ENCODE results near the gene ACTA1. TPM values are rescaled to one million over a fixed set of nuclear protein-coding genes. Genes with fewer than 3 reads are reported as not detected.

The ACTA1 gene
- total and polyA plus RNA-seq, 4 donors = 0.06 to 0.33 (median 0.08) TPM; not detected in 1

- peaks cover 16 to 70% (median 56%) of the 10 kb centered on the region in 4 donors for H3K36me3 ChIP-seq (ENCODE audit: control insufficient read depth in 4 of 4, insufficient read depth in 3 of 4, low read depth in 1 of 4, low read length in 3 of 4)
- no peak overlapping the region for H3K27ac ChIP-seq (ENCODE audit: low read depth in 1 of 2, low read length in 2 of 2)
- H3K4me3 ChIP-seq (ENCODE audit: low read depth in 1 of 3, low read length in 3 of 3) = no peak overlapping the region
- no peak for TF ChIP-seq HNF4G (IDR thresholded peaks at IDR 0.05)
- TF ChIP-seq CTCF (IDR thresholded peaks at IDR 0.05; ENCODE audit: low read depth, low read length, missing input control) = no peak
- no peak for TF ChIP-seq NR2F2 (IDR thresholded peaks at IDR 0.05)
- no peak for TF ChIP-seq SP1 (IDR thresholded peaks at IDR 0.05)
- TF ChIP-seq EGR1 (IDR thresholded peaks at IDR 0.05; ENCODE audit: low read depth in 2 of 2) = no peak
- TF ChIP-seq, protein P1, sequence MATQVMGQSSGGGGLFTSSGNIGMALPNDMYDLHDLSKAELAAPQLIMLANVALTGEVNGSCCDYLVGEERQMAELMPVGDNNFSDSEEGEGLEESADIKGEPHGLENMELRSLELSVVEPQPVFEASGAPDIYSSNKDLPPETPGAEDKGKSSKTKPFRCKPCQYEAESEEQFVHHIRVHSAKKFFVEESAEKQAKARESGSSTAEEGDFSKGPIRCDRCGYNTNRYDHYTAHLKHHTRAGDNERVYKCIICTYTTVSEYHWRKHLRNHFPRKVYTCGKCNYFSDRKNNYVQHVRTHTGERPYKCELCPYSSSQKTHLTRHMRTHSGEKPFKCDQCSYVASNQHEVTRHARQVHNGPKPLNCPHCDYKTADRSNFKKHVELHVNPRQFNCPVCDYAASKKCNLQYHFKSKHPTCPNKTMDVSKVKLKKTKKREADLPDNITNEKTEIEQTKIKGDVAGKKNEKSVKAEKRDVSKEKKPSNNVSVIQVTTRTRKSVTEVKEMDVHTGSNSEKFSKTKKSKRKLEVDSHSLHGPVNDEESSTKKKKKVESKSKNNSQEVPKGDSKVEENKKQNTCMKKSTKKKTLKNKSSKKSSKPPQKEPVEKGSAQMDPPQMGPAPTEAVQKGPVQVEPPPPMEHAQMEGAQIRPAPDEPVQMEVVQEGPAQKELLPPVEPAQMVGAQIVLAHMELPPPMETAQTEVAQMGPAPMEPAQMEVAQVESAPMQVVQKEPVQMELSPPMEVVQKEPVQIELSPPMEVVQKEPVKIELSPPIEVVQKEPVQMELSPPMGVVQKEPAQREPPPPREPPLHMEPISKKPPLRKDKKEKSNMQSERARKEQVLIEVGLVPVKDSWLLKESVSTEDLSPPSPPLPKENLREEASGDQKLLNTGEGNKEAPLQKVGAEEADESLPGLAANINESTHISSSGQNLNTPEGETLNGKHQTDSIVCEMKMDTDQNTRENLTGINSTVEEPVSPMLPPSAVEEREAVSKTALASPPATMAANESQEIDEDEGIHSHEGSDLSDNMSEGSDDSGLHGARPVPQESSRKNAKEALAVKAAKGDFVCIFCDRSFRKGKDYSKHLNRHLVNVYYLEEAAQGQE (IDR thresholded peaks at IDR 0.05) = no peak
- no peak for TF ChIP-seq HNF4A (conservative IDR thresholded peaks at IDR 0.05)
- TF ChIP-seq, protein P2, sequence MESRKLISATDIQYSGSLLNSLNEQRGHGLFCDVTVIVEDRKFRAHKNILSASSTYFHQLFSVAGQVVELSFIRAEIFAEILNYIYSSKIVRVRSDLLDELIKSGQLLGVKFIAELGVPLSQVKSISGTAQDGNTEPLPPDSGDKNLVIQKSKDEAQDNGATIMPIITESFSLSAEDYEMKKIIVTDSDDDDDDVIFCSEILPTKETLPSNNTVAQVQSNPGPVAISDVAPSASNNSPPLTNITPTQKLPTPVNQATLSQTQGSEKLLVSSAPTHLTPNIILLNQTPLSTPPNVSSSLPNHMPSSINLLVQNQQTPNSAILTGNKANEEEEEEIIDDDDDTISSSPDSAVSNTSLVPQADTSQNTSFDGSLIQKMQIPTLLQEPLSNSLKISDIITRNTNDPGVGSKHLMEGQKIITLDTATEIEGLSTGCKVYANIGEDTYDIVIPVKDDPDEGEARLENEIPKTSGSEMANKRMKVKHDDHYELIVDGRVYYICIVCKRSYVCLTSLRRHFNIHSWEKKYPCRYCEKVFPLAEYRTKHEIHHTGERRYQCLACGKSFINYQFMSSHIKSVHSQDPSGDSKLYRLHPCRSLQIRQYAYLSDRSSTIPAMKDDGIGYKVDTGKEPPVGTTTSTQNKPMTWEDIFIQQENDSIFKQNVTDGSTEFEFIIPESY (IDR thresholded peaks at IDR 0.05) = no peak
- no peak for TF ChIP-seq YY1 (IDR thresholded peaks at IDR 0.05)
- no peak for TF ChIP-seq JUND (IDR thresholded peaks at IDR 0.05)
- TF ChIP-seq, protein P3, sequence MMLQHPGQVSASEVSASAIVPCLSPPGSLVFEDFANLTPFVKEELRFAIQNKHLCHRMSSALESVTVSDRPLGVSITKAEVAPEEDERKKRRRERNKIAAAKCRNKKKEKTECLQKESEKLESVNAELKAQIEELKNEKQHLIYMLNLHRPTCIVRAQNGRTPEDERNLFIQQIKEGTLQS (IDR thresholded peaks at IDR 0.05) = no peak
- TF ChIP-seq FOXA2 (IDR thresholded peaks at IDR 0.05) = no peak
- TF ChIP-seq RAD21 (IDR thresholded peaks at IDR 0.05) = no peak
- no peak for TF ChIP-seq TAF1 (conservative IDR thresholded peaks at IDR 0.05)
- TF ChIP-seq FOXA1 (IDR thresholded peaks at IDR 0.05) = no peak
- no peak for TF ChIP-seq RXRA (IDR thresholded peaks at IDR 0.05)
- TF ChIP-seq GABPA (IDR thresholded peaks at IDR 0.05 in 1 of 2, conservative IDR thresholded peaks at IDR 0.05 in 1 of 2) = no peak
- H3K9ac ChIP-seq (ENCODE audit: low read depth in 1 of 2, low read length in 2 of 2) = no peak overlapping the region
- no peaks in the 10 kb centered on the region for H3K27me3 ChIP-seq (ENCODE audit: control insufficient read depth in 4 of 4, insufficient read depth in 4 of 4, low read length in 3 of 4)
- DNase-seq (ENCODE audit: low spot score) = no peak
- 99% methylated on average over 3 of the region's 3 CpGs for WGBS
- no peaks in the 10 kb centered on the region for H3K4me1 ChIP-seq (ENCODE audit: control insufficient read depth in 4 of 4, insufficient read depth in 4 of 4, low read length in 3 of 4)
- H3K9me3 ChIP-seq (ENCODE audit: control insufficient read depth in 4 of 4, low read length in 3 of 4) = no peaks in the 10 kb centered on the region
Measured at GRCh38 chr1:229459815-229460214, 25.9 kb upstream of the ACTA1 start.

GRCh38 chr1:229457436-229457835, 23.5 kb upstream of the ACTA1 start:
- H3K9me3 ChIP-seq (ENCODE audit: control insufficient read depth in 4 of 4, low read length in 3 of 4) = no peaks in the 10 kb centered on the region
- H3K4me3 ChIP-seq (ENCODE audit: low read depth in 1 of 3, low read length in 3 of 3) = no peak overlapping the region
- 93% methylated on average over 4 of the region's 4 CpGs for WGBS
- H3K27ac ChIP-seq (ENCODE audit: low read depth in 1 of 2, low read length in 2 of 2) = no peak overlapping the region
- no peak for DNase-seq (ENCODE audit: low spot score)
- no peaks in the 10 kb centered on the region for H3K27me3 ChIP-seq (ENCODE audit: control insufficient read depth in 4 of 4, insufficient read depth in 4 of 4, low read length in 3 of 4)
- H3K9ac ChIP-seq (ENCODE audit: low read depth in 1 of 2, low read length in 2 of 2) = no peak overlapping the region
- H3K36me3 ChIP-seq (ENCODE audit: control insufficient read depth in 4 of 4, insufficient read depth in 3 of 4, low read depth in 1 of 4, low read length in 3 of 4) = peaks cover 10 to 54% (median 43%) of the 10 kb centered on the region in 4 donors
- no peaks in the 10 kb centered on the region for H3K4me1 ChIP-seq (ENCODE audit: control insufficient read depth in 4 of 4, insufficient read depth in 4 of 4, low read length in 3 of 4)
- TF ChIP-seq JUND (IDR thresholded peaks at IDR 0.05) = no peak
- TF ChIP-seq, protein P4, sequence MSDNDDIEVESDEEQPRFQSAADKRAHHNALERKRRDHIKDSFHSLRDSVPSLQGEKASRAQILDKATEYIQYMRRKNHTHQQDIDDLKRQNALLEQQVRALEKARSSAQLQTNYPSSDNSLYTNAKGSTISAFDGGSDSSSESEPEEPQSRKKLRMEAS (IDR thresholded peaks at IDR 0.05) = no peak
- TF ChIP-seq NR2F2 (IDR thresholded peaks at IDR 0.05) = no peak
- TF ChIP-seq, protein P1 (IDR thresholded peaks at IDR 0.05) = no peak
- TF ChIP-seq EGR1 (IDR thresholded peaks at IDR 0.05; ENCODE audit: low read depth in 2 of 2) = no peak
- TF ChIP-seq TAF1 (conservative IDR thresholded peaks at IDR 0.05) = no peak
- TF ChIP-seq CTCF (IDR thresholded peaks at IDR 0.05; ENCODE audit: low read depth, low read length, missing input control) = no peak
- no peak for TF ChIP-seq YY1 (IDR thresholded peaks at IDR 0.05)
- TF ChIP-seq SP1 (IDR thresholded peaks at IDR 0.05) = no peak
- TF ChIP-seq RXRA (IDR thresholded peaks at IDR 0.05) = no peak
- TF ChIP-seq FOXA2 (IDR thresholded peaks at IDR 0.05) = no peak
- no peak for TF ChIP-seq FOXA1 (IDR thresholded peaks at IDR 0.05)
